ENCODE results near the gene KCNK5.

Gene KCNK5

DNA sequence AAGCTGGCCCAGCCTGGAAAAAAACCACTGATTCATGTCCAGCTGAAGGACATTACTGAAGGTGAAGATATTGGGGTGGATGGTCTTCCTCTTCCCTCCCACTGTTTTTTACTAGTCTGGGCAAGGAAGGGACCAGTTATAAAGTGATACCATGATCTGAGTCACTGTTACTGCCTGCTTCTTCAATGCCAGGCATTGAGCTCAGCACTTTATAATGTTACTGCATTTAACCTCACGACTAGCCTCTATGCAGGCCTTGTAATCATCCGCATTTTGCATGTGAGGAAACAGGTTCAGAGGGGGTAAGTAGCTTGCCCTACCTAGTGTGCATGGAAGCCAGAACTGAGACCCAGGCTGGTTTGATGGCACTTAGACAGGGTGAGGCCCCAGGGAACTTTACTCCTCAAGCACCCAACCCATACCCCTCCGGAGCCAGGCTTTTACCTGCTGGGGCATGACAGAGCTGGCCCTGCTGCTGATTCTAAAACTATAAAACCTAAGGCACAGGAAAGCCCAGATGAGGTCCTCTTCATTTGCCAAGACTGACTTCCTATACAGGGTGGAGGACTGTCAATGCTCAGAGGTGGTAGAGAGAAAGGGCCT is 11.0 kb upstream of the KCNK5 start:
- DNase-seq (ENCODE audit: low spot score) = no peak

- peak; percentile 59 for DNase-seq (ENCODE audit: low spot score)
These were observed 10.4 kb upstream of the KCNK5 start for GRCh38 chr6:39239527-39240154.

DNA sequence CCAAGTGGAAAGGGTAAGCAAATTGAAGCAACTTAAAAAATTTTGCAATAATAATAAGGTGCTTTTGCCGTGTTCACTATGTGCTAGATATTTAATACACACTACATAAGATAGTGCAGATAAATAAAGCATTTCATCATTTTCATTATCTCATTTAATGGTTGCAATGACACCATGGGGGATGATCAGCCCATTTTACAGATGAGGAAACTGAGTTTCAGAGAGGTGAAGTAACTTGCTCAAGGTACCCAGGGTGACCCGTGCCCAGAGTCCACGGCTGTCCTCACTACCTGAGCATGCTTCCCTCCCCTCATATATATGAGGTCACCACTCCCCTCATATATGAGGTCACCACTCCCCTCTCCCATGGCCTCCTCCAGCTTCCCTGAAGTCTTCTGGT is 7.5 kb upstream of the KCNK5 start:
- no peak for DNase-seq (ENCODE audit: low spot score)

DNA sequence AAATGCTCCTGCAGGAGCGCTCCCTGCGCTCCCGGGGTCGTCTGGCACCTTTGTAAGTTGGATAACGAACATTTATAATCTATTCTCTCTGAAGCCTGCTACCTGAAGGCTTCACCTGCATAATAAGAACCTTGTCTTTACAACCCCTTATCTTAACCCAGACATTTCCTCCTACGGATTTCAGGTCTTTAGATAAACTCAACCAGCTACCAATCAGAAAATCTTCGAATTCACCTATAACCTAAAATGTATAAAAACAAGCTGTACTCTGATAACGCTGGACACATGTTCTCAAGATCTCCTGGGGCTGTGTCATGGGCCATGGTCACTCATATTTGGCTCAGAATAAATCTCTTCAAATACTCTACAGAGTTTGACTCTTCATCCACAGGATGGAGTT is 4.1 kb upstream of the KCNK5 start:
- no peak for DNase-seq (ENCODE audit: low spot score)

GRCh38 chr6:39231521-39232243 is 2.4 kb upstream of the KCNK5 start:
- no peak for DNase-seq (ENCODE audit: low spot score)

GRCh38 chr6:39230654-39231035 is 1.4 kb upstream of the KCNK5 start:
- no peak for DNase-seq (ENCODE audit: low spot score)

- DNase-seq (ENCODE audit: low spot score) = no peak
These were observed 934 bp downstream of the KCNK5 start for GRCh38 chr6:39228111-39228971.

DNA sequence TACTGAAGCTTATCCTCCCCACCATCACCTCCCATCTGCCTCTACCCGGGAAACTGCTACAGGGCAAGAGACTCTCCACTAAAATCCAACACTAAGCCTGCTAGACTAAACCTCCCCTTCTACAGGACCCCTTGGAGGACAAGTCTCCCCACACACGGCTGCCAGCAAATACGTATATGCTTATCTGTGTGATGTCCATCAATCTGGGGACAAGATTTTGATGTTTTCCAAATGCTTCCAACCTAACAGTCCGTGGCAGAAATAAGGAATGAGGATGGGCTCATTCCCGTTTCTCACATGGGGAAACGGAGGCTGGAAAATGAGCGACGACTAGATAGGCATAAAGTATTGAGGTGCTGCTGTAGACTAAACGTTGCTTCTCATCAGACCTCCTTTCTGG is 1.8 kb downstream of the KCNK5 start:
- no peak for DNase-seq (ENCODE audit: low spot score)

DNA sequence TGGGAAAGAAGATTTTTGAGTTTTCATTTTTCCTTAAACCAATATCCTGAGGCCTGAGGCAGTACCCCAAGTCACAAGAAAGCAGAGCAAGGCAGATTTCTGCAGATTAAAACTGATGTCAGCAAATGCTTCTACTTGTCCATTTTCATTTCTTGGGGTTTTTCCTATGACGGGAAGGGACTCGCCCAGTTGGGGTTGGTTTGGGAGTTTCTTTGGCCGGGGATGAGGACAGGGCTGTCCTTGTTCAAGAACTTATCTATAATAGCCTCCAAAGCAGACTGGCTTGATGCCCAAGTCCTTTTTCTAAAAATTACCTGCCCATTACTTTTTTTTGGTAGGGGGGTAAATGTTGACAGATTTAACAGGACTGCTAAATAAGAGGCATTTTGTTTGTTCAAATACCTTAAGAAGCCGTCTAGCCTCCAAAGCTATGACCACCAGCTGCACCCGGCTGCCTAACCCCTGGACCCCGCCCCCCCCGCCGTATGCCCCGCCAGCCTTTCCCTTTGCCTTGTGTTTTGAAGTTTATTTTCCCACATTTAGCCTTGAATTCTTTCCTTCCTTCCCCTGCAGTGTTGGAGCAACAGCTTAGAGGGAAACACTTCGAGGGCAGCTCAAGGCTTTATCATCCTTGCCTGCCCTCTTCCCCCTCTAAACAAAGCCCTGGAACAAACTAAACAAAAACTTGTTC is 2.5 kb downstream of the KCNK5 start:
- DNase-seq (ENCODE audit: low spot score) = no peak

GRCh38 chr6:39225946-39226437 is 3.3 kb downstream of the KCNK5 start:
- DNase-seq (ENCODE audit: low spot score) = no peak

DNA sequence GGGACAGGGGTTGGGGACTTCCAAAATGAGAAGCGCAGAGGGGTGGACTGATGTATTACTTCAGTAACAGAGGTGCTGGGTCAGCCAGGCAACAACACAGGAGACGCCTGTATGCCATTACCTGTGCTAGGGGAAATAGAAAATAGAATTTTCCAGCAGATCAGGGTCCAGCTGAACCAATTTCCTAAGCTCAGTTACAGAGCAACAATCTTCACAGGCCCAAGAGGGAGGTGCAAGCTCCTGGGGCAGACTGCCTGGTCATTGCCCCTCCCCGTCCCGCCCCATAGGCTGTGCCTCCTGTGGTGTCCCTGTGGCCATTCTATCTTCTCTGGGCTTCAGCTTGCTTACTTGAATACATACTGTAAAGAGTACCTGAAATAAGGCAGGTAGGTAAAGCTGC is 3.7 kb downstream of the KCNK5 start:
- DNase-seq (ENCODE audit: low spot score) = no peak

- DNase-seq (ENCODE audit: low spot score) = no peak
These were observed 4.6 kb downstream of the KCNK5 start for GRCh38 chr6:39224523-39225182.

GRCh38 chr6:39224011-39224410 is 5.3 kb downstream of the KCNK5 start:
- no peak for DNase-seq (ENCODE audit: low spot score)

GRCh38 chr6:39223555-39223954 is 5.7 kb downstream of the KCNK5 start:
- no peak for DNase-seq (ENCODE audit: low spot score)

DNA sequence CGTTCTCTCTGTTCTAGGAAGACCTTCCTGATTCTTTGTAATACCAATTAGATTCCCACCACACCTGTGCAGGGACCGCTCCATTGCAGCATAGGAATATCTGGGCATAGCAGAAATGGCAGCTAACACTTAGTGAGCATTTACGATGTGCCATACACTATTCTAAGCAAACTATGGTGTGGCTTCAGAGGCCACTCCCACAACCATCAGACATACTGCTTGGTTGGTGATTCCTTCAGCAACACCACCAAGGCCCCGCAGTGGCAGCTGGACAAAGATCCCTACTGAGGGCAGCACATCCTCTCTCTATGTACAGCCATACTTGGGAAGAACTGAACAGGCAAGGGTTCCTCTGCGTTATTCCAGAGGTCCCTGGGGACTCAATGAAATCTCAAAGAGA is 6.2 kb downstream of the KCNK5 start:
- DNase-seq (ENCODE audit: low spot score) = no peak

- DNase-seq (ENCODE audit: low spot score) = no peak
These were observed 7.3 kb downstream of the KCNK5 start for GRCh38 chr6:39221779-39222641.

- DNase-seq (ENCODE audit: low spot score) = no peak
These were observed 8.2 kb downstream of the KCNK5 start for GRCh38 chr6:39221115-39221514.

- no peak for DNase-seq (ENCODE audit: low spot score)
These were observed 10.3 kb downstream of the KCNK5 start for GRCh38 chr6:39218868-39219567.

DNA sequence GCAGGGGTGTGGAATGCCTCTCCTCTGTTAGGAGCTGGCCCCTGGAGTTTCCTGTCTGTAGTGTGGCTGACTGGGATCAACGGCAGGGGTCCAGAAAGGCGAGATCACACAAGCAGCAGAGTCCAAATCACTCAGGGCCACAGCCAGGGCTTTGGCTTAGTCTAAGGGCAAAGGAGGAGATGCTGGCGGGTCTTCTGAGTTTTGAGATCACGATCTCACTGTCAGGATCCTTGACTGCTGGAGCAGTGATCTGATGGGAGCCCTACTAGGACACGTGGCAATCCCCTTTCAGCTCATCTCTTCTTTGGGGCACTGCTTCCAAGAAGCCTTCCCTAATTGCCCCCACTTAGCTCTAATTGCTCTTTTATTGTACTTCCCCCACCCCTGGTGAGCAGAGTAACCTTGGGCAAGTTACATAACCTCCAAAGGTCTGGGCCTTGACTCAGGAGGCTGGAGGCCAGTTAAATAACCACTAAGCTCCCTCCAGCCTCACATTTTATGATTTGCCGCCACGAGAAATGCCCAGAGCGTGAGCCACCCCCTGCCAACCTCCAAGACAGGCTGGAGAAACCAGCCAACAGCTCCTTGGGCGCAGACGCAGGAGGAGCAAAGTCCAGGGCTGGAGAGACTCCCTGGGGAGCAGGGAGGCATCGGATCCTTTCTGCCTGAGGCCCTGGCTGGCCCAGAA is 12.0 kb downstream of the KCNK5 start:
- no peak for DNase-seq (ENCODE audit: low spot score)
